ENCODE results near the gene ATXN1L. TPM values are rescaled to one million over a fixed set of nuclear protein-coding genes. Genes with fewer than 3 reads are reported as not detected.

The ATXN1L gene
- total and polyA plus RNA-seq, 4 donors: 5.7 to 15.0 (median 8.5) TPM

DNA sequence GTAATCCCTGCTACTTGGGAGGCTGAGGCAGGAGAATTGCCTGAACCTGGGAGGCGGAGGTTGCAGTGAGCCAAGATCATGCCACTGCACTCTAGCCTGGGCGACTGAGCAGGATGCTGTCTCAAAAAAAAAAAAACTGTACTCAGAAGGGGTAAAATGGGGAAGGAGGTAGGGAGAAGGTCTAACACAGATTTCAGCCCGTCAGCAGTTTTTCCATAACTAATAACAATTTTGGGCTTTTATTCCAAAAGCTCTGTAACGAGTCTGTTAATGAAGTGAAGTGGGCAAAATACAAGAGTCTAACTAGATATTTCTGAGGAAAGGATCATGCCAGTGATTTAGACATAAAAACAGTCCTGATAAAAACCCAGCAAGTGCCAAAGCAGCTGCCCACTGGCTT is 27.4 kb downstream of the ATXN1L start:
- H3K27me3 ChIP-seq (ENCODE audit: control insufficient read depth in 4 of 4, insufficient read depth in 4 of 4, low read length in 3 of 4): no peaks in the 10 kb centered on the region
- 92% methylated on average over 4 of the region's 4 CpGs for WGBS
- no peaks in the 10 kb centered on the region for H3K4me1 ChIP-seq (ENCODE audit: control insufficient read depth in 4 of 4, insufficient read depth in 4 of 4, low read length in 3 of 4)
- no peak overlapping the region for H3K4me3 ChIP-seq (ENCODE audit: low read depth in 1 of 3, low read length in 3 of 3)
- TF ChIP-seq JUND (IDR thresholded peaks at IDR 0.05) (no peak), RAD21 (IDR thresholded peaks at IDR 0.05) (no peak), EGR1 (IDR thresholded peaks at IDR 0.05; ENCODE audit: low read depth in 2 of 2) (no peak), HNF4G (IDR thresholded peaks at IDR 0.05) (no peak), FOXA2 (IDR thresholded peaks at IDR 0.05) (no peak), GABPA (IDR thresholded peaks at IDR 0.05 in 1 of 2, conservative IDR thresholded peaks at IDR 0.05 in 1 of 2) (no peak), HNF4A (conservative IDR thresholded peaks at IDR 0.05) (no peak), TAF1 (conservative IDR thresholded peaks at IDR 0.05) (no peak)
- TF ChIP-seq, protein P1, sequence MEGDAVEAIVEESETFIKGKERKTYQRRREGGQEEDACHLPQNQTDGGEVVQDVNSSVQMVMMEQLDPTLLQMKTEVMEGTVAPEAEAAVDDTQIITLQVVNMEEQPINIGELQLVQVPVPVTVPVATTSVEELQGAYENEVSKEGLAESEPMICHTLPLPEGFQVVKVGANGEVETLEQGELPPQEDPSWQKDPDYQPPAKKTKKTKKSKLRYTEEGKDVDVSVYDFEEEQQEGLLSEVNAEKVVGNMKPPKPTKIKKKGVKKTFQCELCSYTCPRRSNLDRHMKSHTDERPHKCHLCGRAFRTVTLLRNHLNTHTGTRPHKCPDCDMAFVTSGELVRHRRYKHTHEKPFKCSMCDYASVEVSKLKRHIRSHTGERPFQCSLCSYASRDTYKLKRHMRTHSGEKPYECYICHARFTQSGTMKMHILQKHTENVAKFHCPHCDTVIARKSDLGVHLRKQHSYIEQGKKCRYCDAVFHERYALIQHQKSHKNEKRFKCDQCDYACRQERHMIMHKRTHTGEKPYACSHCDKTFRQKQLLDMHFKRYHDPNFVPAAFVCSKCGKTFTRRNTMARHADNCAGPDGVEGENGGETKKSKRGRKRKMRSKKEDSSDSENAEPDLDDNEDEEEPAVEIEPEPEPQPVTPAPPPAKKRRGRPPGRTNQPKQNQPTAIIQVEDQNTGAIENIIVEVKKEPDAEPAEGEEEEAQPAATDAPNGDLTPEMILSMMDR (IDR thresholded peaks at IDR 0.05; ENCODE audit: low read depth, low read length, missing input control): no peak
- TF ChIP-seq, protein P2, sequence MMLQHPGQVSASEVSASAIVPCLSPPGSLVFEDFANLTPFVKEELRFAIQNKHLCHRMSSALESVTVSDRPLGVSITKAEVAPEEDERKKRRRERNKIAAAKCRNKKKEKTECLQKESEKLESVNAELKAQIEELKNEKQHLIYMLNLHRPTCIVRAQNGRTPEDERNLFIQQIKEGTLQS (IDR thresholded peaks at IDR 0.05): no peak
- TF ChIP-seq, protein P3, sequence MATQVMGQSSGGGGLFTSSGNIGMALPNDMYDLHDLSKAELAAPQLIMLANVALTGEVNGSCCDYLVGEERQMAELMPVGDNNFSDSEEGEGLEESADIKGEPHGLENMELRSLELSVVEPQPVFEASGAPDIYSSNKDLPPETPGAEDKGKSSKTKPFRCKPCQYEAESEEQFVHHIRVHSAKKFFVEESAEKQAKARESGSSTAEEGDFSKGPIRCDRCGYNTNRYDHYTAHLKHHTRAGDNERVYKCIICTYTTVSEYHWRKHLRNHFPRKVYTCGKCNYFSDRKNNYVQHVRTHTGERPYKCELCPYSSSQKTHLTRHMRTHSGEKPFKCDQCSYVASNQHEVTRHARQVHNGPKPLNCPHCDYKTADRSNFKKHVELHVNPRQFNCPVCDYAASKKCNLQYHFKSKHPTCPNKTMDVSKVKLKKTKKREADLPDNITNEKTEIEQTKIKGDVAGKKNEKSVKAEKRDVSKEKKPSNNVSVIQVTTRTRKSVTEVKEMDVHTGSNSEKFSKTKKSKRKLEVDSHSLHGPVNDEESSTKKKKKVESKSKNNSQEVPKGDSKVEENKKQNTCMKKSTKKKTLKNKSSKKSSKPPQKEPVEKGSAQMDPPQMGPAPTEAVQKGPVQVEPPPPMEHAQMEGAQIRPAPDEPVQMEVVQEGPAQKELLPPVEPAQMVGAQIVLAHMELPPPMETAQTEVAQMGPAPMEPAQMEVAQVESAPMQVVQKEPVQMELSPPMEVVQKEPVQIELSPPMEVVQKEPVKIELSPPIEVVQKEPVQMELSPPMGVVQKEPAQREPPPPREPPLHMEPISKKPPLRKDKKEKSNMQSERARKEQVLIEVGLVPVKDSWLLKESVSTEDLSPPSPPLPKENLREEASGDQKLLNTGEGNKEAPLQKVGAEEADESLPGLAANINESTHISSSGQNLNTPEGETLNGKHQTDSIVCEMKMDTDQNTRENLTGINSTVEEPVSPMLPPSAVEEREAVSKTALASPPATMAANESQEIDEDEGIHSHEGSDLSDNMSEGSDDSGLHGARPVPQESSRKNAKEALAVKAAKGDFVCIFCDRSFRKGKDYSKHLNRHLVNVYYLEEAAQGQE (IDR thresholded peaks at IDR 0.05): no peak
- TF ChIP-seq, protein P4, sequence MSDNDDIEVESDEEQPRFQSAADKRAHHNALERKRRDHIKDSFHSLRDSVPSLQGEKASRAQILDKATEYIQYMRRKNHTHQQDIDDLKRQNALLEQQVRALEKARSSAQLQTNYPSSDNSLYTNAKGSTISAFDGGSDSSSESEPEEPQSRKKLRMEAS (IDR thresholded peaks at IDR 0.05): no peak
- TF ChIP-seq, protein P5, sequence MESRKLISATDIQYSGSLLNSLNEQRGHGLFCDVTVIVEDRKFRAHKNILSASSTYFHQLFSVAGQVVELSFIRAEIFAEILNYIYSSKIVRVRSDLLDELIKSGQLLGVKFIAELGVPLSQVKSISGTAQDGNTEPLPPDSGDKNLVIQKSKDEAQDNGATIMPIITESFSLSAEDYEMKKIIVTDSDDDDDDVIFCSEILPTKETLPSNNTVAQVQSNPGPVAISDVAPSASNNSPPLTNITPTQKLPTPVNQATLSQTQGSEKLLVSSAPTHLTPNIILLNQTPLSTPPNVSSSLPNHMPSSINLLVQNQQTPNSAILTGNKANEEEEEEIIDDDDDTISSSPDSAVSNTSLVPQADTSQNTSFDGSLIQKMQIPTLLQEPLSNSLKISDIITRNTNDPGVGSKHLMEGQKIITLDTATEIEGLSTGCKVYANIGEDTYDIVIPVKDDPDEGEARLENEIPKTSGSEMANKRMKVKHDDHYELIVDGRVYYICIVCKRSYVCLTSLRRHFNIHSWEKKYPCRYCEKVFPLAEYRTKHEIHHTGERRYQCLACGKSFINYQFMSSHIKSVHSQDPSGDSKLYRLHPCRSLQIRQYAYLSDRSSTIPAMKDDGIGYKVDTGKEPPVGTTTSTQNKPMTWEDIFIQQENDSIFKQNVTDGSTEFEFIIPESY (IDR thresholded peaks at IDR 0.05): no peak
- no peak overlapping the region for H3K9ac ChIP-seq (ENCODE audit: low read depth in 1 of 2, low read length in 2 of 2)
- no peak overlapping the region for H3K27ac ChIP-seq (ENCODE audit: low read depth in 1 of 2, low read length in 2 of 2)
- DNase-seq (ENCODE audit: low spot score): no peak
- no peaks in the 10 kb centered on the region for H3K9me3 ChIP-seq (ENCODE audit: control insufficient read depth in 4 of 4, low read length in 3 of 4)
- peaks cover 0 to 5% (median under 1%) of the 10 kb centered on the region in 4 donors for H3K36me3 ChIP-seq (ENCODE audit: control insufficient read depth in 4 of 4, insufficient read depth in 3 of 4, low read depth in 1 of 4, low read length in 3 of 4)

DNA sequence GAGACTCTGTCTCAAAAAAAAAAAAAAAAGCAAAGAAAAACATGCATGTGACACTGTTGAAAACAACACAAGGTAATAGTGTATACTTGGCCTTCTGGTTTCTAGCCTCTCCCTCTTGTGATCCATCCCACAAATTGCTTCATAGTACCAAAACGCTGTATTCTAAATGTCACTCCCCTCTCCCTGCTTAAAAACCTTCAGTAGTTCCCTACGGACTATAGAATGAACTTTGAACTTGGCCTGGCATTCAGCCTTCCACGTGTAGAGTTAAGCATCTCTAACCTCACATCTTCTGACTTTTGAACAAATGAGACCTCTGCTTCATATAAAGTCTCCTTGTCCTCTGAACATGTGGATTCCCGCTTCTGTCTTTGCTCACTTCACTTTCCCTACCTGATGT is 33.1 kb downstream of the ATXN1L start:
- Histone ChIP-seq H3K36me3 (ENCODE audit: control insufficient read depth in 4 of 4, insufficient read depth in 3 of 4, low read depth in 1 of 4, low read length in 3 of 4) (peaks cover 0 to 5% (median 4%) of the 10 kb centered on the region in 4 donors), H3K27me3 (ENCODE audit: control insufficient read depth in 4 of 4, insufficient read depth in 4 of 4, low read length in 3 of 4) (no peaks in the 10 kb centered on the region), H3K4me1 (ENCODE audit: control insufficient read depth in 4 of 4, insufficient read depth in 4 of 4, low read length in 3 of 4) (peaks cover 4 to 19% (median 12%) of the 10 kb centered on the region in 4 donors), H3K9ac (ENCODE audit: low read depth in 1 of 2, low read length in 2 of 2) (no peak overlapping the region), H3K4me3 (ENCODE audit: low read depth in 1 of 3, low read length in 3 of 3) (no peak overlapping the region), H3K9me3 (ENCODE audit: control insufficient read depth in 4 of 4, low read length in 3 of 4) (no peaks in the 10 kb centered on the region), H3K27ac (ENCODE audit: low read depth in 1 of 2, low read length in 2 of 2) (no peak overlapping the region)
- DNase-seq (ENCODE audit: low spot score): no peak
- TF ChIP-seq, protein P2 (IDR thresholded peaks at IDR 0.05): no peak
- peak in 1 of 2 donors; percentile 45 for TF ChIP-seq RXRA (IDR thresholded peaks at IDR 0.05)
- peak; percentile 59 for TF ChIP-seq HNF4A (conservative IDR thresholded peaks at IDR 0.05)
- no peak for TF ChIP-seq EGR1 (IDR thresholded peaks at IDR 0.05; ENCODE audit: low read depth in 2 of 2)
- TF ChIP-seq, protein P4 (IDR thresholded peaks at IDR 0.05): no peak
- WGBS: 46% methylated on average over 4 of the region's 4 CpGs
